Activated T-cell treated with anti-CD3 and anti-CD28 coated beads for 4 hours (primary cell): ENCODE measurements around the gene AP4S1.
A peak's percentile ranks its signal among the peaks of the same experiment; 100 is the strongest.
"Not testable (repeated sequence)": the region's sequence is repeated elsewhere in the genome, so short reads cannot be mapped to it uniquely, and the experiment has no call there.

ENCODE experiments used
- DNase-seq: peaks from one replicate; pipeline ENCODE4 v3.0.0-alpha.2; 2020

The AP4S1 gene

DNA sequence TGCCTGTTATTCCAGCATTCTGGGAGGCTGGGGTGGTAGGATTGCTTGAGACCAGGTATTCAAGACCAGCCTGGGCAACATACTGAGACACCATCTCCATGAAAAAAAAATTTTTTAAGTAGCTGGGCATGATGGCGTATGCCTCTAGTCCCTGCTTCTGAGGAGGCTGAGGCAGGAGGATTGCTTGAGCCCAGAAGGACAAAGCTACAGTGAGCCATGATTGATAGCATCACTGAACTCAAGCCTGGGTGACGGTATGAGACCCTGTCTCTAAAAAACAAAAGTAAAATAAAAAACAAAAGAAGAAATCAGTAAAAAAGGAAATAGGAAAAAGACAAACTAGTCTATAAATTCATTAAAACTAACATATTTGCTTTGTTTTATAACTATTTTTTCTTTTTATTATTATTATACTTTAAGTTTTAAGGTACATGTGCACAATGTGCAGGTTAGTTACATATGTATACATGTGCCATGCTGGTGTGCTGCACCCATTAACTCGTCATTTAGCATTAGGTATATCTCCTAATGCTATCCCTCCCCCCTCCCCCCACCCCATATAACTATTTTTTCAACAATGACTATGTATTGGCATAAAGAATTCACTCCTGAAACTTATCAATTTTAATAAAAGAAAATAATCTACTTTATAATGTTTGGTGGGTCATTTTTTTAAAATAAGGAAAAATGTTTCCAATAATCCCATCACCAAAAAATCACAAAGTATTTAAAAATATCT lies 15.4 kb upstream of the AP4S1 start:
- DNase-seq = no peak

DNA sequence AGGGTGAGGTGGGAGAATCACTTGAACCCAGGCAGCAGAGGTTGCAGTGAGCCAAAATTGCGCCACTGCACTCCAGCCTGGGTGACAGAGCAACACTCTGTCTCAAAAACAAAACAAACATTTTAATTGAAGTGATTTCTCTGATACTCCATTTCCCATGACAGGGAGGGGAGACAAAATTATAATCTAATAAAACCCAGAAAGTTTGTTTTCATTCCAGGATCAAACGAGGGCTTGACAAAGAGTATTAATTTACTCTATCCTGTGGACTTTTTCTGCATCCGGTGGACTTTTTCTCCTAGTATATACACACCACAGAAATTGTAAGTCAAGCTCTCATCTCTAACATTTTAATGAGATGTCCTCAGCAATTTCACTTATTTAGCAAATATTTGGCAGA lies 14.5 kb upstream of the AP4S1 start:
- DNase-seq = no peak

DNA sequence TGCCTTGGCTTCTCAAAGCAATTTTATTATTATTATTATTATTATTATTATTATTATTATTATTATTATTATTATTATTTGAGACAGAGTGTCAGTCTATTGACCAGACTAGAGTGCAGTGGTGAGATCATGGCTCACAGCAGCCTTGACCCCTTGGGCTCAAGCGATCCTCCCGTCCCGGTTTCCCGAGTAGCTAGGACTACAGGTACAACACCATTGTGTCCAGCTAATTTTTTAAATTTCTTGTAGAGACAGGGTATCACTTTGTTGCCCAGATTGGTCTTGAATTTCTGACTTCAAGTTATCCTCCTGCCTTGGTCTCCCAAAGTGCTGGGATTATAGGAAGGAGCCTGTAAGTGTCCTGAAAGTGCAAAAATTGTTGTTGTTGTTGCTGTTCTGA lies 11.6 kb upstream of the AP4S1 start:
- DNase-seq = no peak

DNA sequence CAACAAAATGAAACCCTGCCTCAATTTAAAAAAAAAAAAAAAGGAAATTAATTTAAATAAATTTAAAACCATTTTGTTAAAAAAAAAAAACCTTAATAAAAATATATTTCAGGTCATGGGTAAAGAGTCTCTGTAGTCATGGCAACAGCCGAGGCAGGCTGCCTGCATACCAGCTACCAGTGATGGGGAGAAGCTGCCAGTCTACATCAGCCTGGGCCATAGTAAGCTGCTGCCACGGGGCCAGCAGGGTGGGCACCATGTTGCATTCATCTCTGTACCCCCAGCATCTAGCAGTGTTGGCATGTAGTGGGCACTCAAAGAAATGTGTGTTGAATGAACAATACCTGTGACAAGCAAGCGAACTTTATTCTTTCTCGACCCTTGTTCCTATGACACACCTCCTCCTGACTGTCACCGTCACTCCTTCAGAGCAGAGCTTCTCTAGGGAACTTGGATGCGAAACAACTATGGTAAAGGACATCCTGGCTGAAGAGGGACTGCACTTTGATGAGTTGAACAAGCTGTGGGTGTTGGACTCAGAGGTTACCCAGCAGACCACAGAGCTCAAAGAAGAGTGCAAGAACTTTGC lies 7.3 kb upstream of the AP4S1 start:
- no peak for DNase-seq

DNA sequence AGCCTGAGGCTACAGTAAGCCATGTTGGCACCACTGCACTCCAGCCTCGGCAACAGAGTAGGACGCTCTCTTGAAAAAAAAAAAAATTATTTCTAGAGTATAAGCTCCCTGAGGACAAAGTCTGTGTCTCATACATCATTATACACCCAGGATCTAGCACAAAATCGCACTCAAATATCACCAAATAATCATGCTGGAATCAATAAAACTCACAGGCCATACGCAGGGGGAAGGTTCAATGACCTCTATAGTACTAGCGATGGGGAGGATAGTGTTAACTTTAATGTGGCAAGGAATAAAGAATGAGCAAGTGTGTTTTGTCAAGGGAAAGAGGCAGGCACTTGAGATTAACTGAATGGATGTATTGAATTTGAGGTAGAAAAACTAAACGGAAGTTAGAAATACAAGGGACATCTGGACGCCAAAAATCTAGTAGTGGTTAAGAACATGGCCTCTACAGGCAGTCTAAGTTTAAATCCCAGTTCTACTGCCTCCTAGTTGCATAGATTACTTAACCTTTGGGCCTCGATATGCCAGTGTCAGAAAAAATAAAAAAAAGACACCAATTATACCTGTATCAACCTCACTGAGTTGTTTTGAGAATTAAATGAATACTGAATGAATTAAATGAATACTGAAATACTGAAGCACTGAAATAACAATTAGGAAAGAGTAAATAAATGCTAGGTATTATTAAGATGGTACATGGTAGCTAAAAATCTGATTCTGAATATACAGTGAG lies 4.4 kb upstream of the AP4S1 start:
- DNase-seq = no peak

DNA sequence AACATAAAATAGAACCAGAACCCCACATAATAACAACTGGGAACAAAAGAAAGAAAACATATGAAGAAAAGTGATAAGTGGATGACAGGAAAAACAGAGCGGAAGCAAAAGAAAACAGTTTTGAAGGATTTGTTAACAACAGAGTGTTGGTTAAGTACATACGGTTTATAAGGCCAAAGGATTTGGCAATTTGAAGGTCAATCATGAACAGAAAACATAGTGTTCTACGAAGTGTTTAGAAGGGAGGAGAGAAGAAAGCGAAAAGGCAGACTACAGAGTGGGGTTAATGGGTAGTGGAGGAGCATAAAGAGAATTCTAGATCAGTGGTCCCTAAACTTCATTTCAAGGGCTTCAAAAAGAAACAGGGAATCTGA lies 3.9 kb upstream of the AP4S1 start:
- DNase-seq = no peak

DNA sequence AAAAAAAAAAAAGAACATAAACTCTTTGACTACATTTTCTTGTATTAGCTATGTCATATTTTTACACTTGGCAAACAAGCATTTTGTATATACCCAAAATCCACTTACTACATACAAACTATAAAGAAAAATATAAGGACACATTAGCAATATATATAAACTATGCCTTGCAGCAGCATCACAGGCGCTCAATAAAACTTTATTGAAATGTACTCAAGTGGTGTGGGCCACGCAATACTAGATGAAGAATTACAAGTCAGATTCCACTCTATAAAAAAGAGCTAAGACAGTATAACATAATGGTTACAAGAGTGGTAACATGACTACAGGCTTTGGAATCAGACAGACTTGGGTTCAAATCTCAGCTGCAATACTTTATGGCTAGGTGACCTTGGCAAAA lies 3.1 kb upstream of the AP4S1 start:
- DNase-seq = no peak

DNA sequence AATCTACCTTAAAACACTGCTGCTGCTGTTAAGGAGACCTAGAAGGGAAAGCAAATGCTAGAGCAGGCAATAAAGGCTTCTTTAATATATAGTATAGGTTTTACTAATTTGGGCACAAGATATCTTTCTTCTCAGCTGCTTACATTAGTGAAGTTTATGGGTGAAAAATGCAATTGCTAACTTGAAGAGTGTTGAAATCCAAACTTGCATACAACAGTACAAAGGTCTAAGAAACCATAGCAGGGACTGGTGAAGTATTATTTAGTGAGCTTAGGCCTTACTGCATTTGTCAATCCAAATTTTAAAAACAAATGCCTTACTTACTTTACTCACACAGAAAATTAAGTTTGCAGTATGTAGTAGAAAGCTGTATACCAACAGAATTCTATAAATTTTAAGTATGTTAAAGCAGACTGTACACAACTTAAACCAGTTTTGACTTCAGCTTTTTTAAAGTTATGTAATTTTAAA lies 1.4 kb upstream of the AP4S1 start:
- no peak for DNase-seq

DNA sequence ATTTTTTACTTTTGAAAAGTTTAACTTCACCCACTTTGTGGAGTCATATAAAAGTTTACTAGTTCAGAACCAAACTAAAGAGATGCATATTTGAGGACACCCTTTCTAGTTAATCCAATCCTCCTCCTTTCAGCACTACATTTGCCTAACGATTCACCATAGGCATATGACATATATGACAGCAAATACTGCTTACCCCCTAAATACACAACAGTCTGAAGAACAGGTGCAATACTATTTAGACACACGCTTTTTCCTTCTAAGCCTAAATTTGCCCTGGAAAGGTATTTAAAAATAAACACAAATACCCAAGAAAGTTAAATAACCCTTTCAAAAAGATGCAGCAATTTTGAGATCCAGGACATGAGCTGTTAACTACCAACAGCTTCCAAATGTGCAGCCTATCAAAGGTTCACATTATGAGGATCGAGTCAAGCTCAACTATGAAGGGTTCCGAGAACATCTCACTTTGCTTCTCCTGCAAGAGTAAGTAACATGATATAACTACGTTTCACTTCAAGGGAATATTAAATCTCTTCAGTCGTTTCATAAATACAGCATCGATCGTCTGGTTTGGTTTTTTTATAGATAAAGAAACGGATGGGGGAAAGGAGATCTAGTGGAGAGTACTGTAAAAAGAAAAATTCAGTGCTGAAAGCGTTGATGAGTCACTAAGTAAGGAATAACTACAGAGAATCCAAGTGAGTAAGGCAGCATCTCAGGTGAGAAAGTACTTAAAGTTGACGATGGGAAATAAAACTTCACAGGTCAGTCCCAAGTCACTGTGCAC lies 677 bp upstream of the AP4S1 start:
- no peak for DNase-seq

DNA sequence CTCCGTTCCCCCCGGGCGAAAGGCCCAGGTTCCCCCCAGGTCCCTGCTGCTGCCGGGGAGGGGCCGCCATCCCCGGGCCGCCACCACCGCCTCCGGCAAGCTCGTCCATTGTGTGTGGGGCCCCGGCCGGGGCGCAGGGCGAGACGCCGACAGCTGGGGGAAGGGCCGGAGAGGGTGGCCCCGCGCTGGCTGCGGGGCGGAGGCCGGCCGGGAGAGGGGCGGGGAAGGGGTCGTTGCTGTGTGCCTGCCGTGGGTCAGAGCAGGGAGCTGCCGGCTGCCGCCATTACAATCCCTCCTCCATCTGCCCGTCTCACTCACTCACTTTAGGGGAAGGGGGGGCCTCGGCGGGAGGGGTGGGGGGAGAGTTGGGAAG lies 614 bp downstream of the AP4S1 start, which contains the start of gene STRN3:
Gene STRN3 (minus strand): TSS at position 303 of the 373 bp plus-strand sequence. CDS start 194 bp downstream, at position 109.
- DNase-seq = no peak

DNA sequence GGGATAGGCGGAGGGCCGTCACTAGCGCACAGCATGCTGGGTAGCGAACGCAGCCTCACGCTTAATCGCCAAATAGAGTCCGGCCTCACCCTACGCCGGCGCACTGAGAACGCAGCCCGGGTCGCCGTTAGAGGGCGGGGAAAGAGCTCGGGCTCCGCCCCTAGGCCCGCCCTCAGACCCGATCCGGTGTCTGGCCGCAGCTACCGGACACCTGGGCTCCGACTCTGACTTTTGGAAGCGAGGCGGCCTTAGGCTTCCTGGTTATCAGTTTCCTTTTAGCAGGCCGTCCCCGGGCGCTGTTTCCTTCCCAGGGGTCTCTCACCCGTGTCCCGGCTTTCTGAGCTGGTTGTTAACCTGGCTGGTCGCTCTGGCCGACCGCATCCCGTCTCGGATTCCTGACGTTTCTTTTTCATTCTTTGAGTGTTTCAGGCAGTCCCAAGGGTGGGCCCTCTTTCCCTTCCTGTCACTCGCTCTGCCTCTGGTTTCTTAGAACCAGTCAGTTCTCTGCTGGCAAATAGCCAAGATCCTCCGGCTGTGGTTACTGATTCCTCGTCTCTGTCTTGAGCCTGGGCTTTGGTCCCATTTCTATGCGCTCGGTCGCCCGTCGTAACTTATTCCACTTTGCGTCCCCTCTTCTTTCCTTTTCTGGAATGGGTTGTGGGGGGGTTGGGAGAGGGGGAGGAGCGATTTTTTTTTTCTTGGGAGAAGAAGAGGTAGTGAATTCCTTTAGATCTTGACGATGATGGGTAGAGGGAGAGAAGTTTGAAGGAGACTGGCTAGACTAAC lies 1.2 kb downstream of the AP4S1 start:
- DNase-seq = peak; percentile 84

DNA sequence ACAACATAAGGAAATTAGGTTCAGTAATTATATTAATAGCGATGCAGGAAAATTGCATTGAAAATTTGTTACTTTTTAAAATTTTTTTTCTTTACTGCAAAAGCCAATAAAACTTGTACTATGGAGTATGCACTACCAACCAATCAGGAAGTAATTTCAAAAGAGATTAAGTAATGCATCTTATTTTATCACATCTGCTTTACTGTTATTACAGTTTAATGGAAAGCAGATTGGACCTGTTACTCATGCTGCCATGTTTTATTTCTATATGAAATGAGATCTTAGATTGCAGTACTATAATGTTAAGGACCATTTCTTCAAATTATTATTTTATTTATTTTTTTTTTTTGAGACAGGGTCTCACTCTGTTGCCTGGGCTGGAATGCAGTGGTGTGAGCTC lies 2.4 kb downstream of the AP4S1 start:
- DNase-seq = no peak

DNA sequence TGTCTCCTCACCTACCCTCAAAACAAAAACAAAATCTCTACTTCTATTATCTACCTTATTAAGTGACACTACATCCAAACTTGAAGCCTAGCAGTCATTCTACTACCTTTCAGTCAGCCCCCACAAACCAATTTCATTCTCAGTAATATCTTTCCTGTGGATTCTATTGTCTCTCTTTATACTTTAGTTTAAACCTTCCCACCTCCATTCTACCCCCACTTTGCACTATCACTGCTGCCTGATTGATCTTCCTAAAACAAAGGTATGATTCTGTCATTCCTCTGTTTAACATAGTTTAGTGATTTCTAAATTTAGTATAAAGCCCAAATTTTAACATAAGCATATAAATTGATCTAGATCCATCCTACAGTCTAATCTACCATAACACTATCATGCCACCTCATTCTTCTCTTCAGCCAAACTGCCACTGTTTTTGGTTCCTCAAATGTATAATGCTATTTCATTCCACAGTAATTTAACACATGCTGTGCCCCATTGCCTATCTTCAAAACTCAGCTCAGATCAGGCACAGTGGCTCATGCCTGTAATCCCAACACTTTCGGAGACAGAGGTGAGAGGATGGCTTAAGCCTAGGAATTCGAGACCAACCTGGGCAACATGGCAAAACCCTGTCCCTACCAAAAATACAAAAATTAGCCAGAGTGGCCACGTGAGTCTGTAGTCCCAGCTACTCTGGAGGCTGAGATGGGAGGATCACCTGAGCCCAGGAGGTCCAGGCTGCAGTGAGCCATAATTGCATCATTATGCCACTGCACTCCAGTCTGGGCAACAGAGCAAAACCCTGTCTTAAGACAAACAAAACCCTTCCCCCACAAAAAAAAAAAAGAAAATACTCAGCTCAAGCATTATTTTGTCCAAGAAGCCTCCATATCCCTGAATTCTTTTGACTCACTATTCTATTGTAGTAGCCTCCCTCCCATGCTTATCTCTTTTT lies 3.8 kb downstream of the AP4S1 start:
- DNase-seq = no peak

DNA sequence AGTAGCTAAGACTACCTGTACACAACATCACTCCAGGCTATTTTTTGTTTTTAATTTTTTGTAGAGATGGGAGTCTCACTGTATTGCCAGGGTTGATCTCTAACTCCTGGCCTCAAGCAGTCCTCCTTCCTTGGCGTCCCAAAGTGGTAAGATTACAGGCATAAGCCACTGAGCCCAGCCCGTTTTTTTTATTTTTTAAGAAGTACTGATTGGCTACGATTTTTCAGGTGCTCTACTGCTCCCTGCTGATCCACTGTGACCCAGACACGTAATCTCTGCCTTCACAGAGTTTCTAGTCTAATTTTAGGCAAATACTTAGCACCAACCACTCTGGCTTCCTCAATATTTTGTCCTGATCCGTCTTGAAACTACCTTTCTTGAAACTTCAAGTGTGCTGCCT lies 5.0 kb downstream of the AP4S1 start:
- no peak for DNase-seq

DNA sequence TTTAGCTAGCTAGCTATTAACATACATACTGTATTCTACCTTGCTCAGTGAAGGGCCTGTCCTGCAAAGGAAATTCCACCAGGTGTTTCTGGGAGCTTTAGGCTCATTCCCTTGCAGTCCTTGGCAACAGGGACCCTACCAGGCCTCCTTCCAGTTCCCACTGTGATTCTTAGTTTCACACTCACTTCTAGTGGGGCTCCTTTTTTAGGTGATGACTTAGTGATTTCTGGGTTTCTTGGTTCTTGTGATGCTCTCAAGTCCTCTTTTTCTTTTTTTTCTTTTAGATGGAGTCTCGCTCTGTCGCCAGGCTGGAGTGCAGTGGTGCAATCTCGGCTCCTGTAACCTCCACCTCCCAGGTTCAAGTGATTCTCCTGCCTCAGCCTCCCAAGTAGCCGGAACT lies 11.1 kb downstream of the AP4S1 start:
- DNase-seq = no peak

DNA sequence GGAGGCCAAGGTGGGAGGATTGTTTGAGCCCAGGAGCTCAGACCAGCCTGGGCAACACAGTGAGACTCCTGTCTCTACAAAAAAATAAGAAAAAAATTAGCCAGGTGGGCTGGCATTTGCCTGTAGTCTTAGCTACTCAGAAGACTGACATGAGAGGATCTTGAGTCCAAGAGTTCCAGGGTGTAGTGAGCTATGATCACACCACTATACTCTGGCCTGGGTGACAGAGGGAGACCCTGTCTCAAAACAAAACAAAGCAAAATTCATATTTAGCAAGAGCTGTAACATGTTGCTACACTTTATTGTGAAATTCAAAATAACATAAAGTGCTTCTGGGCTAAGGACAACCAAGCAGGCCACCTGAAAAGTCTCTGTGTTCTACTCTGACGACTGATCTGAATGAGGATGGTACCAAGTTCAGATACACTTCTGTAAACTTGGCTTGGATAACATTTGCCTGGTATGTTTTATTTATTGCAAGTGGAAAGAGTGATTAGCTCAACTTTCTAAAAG lies 12.3 kb downstream of the AP4S1 start:
- no peak for DNase-seq

DNA sequence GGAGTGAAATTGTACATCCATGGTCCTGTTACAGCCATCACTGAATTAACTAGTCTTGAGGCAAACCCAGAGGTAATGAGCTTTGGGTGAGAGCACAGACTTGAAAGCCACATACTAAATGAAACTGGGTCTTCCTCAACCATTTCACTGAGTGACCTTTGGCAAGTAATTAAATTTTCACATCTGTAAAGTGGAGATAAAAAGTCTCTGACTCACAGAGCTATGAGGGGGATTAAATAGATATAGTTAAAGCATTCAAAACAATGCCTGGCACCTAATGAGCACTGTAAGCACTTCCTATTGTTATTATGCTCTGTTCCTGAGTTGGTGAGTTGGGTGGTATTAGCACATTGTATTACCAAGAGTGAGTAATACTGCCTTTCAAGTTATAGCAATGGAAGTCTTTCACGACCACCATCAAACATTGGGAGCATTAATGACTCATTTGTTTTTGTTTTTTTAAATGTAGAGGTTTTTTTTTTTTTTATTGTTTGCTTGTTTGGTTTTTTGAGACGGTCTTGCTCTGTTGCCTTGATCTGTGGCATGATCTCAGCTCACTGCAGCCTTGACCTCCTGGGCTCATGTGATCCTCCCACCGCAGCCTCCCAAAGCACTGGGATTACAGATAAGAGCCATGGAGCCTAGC lies 13.2 kb downstream of the AP4S1 start:
- DNase-seq = no peak

DNA sequence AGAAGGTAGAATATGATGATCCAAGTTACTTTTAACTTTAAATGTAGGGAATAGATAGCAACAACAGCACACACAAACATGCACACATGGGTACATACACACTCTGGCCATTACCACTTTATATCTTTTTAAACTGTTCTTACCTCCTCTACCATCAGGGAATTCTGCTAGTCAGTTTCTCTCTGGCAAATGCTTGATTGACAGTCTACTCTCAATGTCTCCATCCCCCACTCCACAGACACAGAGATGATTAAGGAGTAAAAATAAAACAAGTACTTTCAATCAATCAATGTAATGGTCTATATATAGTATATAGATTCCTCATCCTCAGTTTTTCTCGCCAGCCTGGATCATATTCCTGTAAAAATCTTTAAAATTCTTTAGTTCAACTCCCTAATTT lies 16.9 kb downstream of the AP4S1 start:
- no peak for DNase-seq

DNA sequence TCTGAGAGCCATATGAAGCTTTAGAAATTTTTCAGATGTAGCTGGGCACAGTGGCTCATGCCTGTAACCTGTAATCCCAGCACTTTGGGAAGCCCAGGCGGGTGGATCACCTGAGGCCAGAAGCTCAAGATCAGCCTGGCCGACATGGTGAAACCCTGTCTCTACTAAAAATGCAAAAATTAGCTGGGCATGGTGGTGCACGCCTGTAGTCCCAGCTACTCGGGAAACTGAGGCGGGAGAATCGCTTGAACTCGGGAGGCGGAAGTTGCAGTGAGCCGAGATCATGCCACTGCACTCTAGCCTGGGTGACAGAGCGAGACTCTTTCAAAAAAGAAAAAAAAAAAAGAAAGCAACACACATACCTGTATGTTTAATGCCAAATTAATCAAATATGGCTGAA lies 17.4 kb downstream of the AP4S1 start:
- not testable (repeated sequence) for DNase-seq

DNA sequence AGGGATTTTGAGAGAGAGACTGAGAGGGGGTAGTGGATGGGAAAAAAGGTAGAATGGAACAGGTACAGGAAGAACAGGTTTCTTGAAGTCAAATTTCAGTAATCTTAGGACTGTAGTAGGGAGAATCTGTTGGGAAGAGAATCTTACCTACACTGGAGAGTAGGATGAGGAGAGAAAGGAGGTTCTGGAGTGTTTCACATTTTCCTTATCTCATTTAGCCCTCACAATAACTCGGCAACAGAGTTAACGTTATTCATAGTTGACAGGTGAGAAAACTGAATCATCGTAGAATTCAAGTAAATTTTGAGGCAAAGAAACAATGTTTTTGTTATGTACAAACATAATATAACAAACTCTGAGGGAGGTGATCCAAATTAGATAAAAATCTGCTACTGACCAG lies 17.9 kb downstream of the AP4S1 start:
- DNase-seq = no peak
